ENCODE data around the gene CTDP1. TPM values are rescaled to one million over a fixed set of nuclear protein-coding genes. Genes with fewer than 3 reads are reported as not detected.

Gene CTDP1
- total RNA-seq, 4 donors from 2014 or later, result 16.7 to 25.3 (median 21.6) TPM

DNA sequence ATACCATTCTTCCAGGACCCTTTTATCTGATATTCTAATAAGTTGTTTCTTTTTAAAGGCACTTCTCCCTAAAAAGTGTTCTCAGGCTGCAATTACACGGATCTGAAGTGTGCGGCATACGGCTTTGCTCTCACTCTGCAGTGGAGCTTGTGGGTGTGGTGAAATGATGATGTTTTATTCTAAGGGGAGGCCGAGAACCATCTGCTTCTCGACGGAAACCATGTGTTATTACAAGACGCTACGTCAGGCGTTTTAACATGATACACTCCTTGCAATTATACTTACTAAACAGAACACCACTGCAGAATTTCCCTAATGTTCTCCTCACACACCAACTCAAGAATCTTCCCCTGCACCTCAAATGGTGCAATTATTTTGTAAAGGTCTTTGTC, 34.9 kb upstream of the CTDP1 start:
- Histone ChIP-seq H3K4me1 (peaks cover 0 to 8% (median 0%) of the 10 kb centered on the region in 3 donors), H3K4me3 (no peak overlapping the region), H3K9me3 (no peaks in the 10 kb centered on the region), H3K27ac (no peak overlapping the region), H3K36me3 (no peaks in the 10 kb centered on the region), H3K27me3 (peaks cover 32% of the 10 kb centered on the region)
- 59 to 64% methylated on average over 9 of the region's 9 CpGs for WGBS, 2 donors (ENCODE audit: low coverage in 1 of 2)
- ATAC-seq, result peak; percentile 50
- TF ChIP-seq EP300 (IDR thresholded peaks at IDR 0.05) (no peak), POLR2AphosphoS5 (IDR thresholded peaks at IDR 0.05) (no peak), POLR2A (IDR thresholded peaks at IDR 0.05) (no peak)
- TF ChIP-seq, protein P1, sequence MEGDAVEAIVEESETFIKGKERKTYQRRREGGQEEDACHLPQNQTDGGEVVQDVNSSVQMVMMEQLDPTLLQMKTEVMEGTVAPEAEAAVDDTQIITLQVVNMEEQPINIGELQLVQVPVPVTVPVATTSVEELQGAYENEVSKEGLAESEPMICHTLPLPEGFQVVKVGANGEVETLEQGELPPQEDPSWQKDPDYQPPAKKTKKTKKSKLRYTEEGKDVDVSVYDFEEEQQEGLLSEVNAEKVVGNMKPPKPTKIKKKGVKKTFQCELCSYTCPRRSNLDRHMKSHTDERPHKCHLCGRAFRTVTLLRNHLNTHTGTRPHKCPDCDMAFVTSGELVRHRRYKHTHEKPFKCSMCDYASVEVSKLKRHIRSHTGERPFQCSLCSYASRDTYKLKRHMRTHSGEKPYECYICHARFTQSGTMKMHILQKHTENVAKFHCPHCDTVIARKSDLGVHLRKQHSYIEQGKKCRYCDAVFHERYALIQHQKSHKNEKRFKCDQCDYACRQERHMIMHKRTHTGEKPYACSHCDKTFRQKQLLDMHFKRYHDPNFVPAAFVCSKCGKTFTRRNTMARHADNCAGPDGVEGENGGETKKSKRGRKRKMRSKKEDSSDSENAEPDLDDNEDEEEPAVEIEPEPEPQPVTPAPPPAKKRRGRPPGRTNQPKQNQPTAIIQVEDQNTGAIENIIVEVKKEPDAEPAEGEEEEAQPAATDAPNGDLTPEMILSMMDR (IDR thresholded peaks at IDR 0.05), result no peak

DNA sequence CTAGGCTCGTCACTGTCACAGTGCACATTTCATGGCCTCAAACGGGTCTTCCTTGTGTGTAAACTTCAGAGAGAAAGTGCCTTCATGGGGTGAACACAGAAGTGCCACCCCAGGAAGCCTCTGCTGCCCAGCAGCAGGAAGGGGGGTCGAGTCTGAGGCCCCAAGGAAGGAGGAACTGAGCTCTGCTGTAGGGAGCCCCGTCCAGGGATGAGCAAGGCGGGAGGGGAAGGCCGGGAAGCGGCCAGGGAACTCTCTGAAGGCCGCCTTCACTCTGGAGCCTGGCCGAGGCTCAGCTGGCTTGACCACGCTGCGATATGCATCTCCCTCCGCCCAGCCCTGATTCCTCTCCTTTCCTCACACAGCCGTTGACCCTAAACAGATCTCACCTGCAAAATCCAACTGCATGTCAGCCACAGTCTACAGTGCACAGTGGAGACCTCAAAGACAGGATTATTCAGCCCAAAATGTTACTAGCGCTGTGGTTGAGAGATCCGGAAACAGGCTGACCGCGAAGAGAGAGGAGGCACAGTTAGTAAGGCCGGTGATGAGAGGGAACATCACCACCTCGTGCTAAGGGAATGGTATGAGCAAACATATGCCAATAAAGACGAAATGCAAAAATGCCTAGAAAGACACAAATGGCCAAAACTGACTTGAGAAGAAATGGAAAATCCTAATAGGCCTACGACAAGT, 34.2 kb upstream of the CTDP1 start:
- H3K9me3 ChIP-seq, result no peaks in the 10 kb centered on the region
- ATAC-seq, result no peak
- TF ChIP-seq, protein P1 (IDR thresholded peaks at IDR 0.05), result no peak
- TF ChIP-seq POLR2A (IDR thresholded peaks at IDR 0.05) (no peak), EP300 (IDR thresholded peaks at IDR 0.05) (no peak), POLR2AphosphoS5 (IDR thresholded peaks at IDR 0.05) (no peak)
- no peak overlapping the region for H3K27ac ChIP-seq
- H3K27me3 ChIP-seq, result peaks cover 30% of the 10 kb centered on the region
- H3K4me1 ChIP-seq, result peaks cover 0 to 8% (median 0%) of the 10 kb centered on the region in 3 donors
- no peaks in the 10 kb centered on the region for H3K36me3 ChIP-seq
- 65 to 84% methylated on average over 7 to 12 of the region's 21 CpGs for WGBS, 2 donors (ENCODE audit: low coverage in 1 of 2)
- H3K4me3 ChIP-seq, result no peak overlapping the region

DNA sequence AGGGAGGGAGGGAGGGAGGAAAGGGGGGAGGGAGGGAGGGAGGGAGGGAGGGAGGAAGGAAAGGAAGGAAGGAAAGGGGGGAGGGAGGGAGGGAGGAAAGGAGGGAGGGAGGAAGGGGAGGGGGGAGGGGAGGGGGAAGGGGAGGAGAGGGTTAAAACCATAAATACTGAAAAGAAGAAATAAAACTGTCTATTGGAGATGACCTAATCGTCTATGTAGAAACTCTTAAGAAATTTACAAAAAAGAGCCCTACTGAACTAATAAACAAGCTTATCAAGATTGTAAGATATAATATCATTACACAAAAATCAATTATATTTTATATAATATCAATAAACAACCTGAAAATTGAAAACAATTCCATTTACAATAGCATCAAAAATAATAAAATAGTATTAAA, 32.3 kb upstream of the CTDP1 start:
- H3K4me3 ChIP-seq, result no peak overlapping the region
- TF ChIP-seq, protein P1 (IDR thresholded peaks at IDR 0.05), result no peak
- TF ChIP-seq POLR2A (IDR thresholded peaks at IDR 0.05), result no peak
- no peak for TF ChIP-seq POLR2AphosphoS5 (IDR thresholded peaks at IDR 0.05)
- H3K27me3 ChIP-seq, result peaks cover 13% of the 10 kb centered on the region
- H3K27ac ChIP-seq, result no peak overlapping the region
- no peak for ATAC-seq
- peaks cover 0 to 8% (median 0%) of the 10 kb centered on the region in 3 donors for H3K4me1 ChIP-seq
- no peaks in the 10 kb centered on the region for H3K9me3 ChIP-seq
- no peaks in the 10 kb centered on the region for H3K36me3 ChIP-seq
- WGBS, 2 donors (ENCODE audit: low coverage in 1 of 2), result 0 to 40% methylated on average over 1 of the region's 1 CpG

DNA sequence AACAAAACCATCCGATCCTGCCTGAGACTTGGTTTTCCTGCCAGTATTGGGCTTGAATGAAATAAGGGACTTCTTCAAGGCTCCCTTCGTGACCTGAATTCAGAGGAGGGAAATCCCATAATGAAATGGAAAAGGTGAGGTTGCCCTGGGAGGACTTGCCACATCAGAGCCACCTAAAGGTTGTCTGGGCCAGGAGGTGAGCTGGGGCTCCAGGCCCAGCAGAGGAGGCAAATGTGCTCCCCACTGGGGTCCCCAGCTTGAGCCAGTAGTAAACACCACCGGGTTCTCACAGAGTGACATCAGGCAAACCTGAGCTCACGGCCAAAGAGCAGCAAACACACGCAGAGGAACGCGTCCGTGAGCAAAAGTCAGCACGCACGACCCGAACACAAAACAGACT, 28.6 kb upstream of the CTDP1 start:
- TF ChIP-seq, protein P1 (IDR thresholded peaks at IDR 0.05), result no peak
- TF ChIP-seq POLR2A (IDR thresholded peaks at IDR 0.05) (no peak), POLR2AphosphoS5 (IDR thresholded peaks at IDR 0.05) (no peak), EP300 (IDR thresholded peaks at IDR 0.05) (no peak)
- ATAC-seq, result no peak
- Histone ChIP-seq H3K27ac (no peak overlapping the region), H3K27me3 (no peaks in the 10 kb centered on the region), H3K36me3 (no peaks in the 10 kb centered on the region), H3K4me3 (no peak overlapping the region), H3K4me1 (no peaks in the 10 kb centered on the region), H3K9me3 (peaks cover 0 to 4% (median 0%) of the 10 kb centered on the region in 3 donors)
- WGBS, 2 donors (ENCODE audit: low coverage in 1 of 2), result 86 to 92% methylated on average over 5 to 10 of the region's 11 CpGs

DNA sequence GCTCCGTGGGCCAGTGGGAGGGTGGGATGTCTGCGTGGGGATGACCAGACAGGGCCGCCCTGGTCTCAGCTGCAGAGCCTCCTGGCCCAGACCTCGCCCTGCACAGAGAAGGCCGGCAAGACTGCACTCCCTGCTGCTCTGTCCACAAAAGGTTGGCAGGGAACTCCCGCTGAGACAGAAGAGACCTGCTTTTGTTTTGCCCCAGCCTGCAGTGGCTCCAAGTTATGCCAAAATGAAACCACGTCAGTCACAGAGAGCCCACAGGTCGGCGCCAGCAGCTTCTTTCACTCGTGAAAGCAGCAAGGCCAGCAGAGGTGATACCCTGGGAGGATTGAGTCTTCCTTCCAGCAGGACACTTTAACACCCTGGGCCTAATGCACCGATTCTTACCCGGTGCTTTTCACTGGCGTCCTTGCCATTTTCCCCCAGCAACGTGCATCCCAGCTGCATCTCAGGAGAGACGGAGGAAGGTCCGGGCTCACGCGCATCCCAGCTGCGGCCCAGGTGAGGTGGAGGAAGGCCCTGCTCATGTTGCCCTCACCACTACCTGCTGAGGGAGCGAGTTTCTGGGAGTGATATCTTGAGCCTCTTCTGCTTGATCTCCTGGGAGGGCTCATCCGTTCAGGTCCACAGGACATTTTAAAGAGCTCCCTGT, 22.1 kb upstream of the CTDP1 start:
- Histone ChIP-seq H3K27me3 (no peaks in the 10 kb centered on the region), H3K27ac (no peak overlapping the region), H3K9me3 (peaks cover 0 to 8% (median 0%) of the 10 kb centered on the region in 3 donors), H3K4me1 (no peaks in the 10 kb centered on the region), H3K4me3 (no peak overlapping the region), H3K36me3 (no peaks in the 10 kb centered on the region)
- ATAC-seq, result no peak
- TF ChIP-seq, protein P1 (IDR thresholded peaks at IDR 0.05), result no peak
- TF ChIP-seq POLR2AphosphoS5 (IDR thresholded peaks at IDR 0.05) (no peak), EP300 (IDR thresholded peaks at IDR 0.05) (no peak), POLR2A (IDR thresholded peaks at IDR 0.05) (no peak)
- 69 to 83% methylated on average over 1 to 9 of the region's 21 CpGs for WGBS, 2 donors (ENCODE audit: low coverage in 1 of 2)

All from gastroesophageal sphincter (tissue), 4 donors.